Medulla oblongata (tissue), 1 donor: ENCODE data around the gene LARGE1.

ENCODE experiments used
- DNase-seq: peaks from one replicate; pipeline ENCODE4 v3.0.0-alpha.2; 2015; ENCODE audit errors: extremely low spot score

Gene LARGE1

DNA sequence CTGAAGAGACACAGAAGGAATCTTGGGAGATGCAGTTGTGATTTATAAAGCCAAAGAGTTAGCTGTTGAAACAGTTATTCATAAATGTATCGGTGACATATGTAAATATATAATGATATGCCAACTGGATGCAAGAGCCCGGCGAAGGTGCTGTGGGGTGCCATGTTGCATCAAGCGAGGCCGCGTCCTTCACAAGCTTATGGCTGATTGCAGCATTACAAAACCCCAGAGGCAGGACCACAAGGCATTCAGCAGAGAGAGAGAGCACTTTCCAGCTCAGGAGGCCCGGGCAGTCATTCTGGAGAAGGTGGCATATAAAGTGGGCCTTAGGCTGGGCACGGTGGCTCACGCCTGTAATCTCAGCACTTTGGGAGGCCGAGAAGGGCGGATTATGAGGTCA is 65.6 kb downstream of the LARGE1 start:
- DNase-seq, result no peak

DNA sequence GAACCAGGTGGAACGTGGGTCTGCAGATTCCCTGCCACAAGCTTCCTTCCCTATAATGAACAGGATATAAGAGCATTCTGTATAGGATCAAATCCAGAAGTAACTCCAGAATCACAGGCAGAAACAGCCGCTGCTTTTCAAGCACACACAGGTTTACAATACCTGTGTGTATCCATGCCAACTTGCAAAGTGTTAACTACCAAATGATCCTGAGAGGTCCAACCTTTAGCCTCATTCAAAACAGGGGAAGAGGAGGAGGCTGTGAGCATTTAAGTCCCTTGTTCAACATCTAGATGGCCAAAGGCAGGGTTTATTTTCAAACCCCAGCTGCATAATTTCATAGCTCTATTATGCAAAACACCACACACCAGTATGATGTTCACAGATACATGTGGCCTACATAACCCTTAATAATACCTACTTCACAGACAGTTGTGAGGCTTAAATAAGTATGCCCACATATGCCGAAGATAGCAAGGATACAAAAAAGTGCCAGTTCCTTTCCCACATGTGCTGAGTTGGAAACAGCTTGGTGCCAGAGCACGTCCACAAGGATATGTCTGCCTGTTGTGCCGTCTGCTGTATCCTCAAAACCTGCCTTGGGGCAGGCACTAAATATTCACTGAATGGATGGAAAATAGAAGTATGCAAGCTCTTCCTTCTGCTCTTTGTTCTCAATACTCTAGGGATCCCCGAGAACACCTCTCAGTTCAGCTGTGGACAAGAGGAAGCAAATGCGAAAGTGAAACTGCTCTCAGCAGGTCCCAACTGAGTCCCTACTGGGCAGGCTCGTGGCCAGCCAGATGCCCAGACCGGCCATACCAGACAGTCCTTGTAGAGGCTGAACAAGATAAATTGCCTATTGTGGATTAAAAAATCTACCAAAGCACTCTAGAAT is 66.8 kb downstream of the LARGE1 start:
- peak; percentile 92 for DNase-seq

GRCh38 chr22:33851821-33852384 is 68.4 kb downstream of the LARGE1 start:
- DNase-seq, result no peak

DNA sequence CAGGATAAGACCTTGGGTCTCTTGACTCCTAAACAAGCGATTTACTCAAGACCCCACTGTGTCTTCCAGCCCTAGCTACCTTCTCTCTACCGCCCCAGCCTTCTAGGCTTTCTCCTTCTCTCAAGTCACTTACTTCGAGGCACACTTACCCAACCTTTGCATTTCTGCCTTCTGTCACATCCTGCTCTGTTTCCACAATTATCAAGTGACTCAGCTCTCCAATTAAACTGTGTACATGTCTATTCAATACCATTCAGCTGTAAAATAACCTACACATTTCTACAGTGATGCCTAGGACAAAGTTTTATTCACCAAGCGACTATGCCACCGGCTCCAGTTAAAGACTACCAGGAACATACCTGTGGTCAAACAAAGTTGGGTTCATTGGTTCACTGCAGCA is 69.0 kb downstream of the LARGE1 start:
- DNase-seq, result no peak

GRCh38 chr22:33850724-33851123 is 69.6 kb downstream of the LARGE1 start:
- no peak for DNase-seq

- DNase-seq, result no peak
Observed at GRCh38 chr22:33850193-33850592, 70.1 kb downstream of the LARGE1 start.

DNA sequence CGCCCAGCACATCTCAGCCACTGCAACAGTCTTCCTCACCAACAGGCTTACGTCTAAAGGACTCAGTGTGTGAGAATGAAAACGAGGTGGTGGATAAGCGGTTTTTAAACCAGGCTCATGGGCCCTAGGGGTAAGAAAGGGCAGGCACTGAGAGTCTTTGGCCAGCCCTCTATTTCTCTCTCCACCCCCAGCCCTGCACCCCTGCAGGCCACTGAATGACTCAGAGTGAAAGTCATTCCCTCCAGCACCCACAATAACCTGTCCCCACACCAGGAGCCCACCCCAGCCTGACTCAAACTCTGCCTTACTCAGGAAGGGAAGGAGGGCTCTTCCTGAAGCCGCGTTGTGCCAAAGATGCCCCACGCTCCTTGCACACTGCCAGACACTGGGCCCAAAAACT is 72.0 kb downstream of the LARGE1 start:
- no peak for DNase-seq

GRCh38 chr22:33844273-33844672 is 76.0 kb downstream of the LARGE1 start:
- no peak for DNase-seq

DNA sequence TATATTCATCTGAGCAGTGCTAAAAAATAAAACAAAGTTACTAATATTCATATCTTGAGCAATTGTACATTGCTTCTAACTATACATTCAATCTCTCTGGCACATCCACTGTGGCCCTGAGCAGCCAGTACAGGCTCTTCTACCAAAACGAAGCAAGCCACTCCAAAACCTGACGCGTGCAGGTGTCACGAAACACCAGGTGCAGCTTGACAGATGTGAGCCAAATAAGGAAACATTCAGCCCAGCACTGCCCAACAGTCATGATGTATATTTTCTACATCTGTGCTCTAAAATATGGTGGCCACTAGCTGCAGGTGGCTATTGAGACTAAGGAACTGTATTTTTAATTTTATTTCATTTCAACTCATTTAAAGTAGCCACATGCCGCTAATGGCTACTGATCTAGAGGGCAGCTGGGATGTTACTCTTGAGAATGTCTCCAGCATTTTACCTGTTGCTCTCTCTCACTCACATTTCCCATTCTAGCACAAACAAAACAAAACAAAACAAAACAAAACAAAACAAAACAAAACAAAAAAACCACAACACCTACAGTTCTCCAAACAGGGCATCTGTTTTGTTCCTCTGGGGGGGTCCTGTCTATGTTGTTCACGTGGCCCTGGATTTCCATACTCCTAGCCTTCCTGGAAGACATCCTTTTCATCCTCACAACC is 77.7 kb downstream of the LARGE1 start:
- DNase-seq, result no peak

DNA sequence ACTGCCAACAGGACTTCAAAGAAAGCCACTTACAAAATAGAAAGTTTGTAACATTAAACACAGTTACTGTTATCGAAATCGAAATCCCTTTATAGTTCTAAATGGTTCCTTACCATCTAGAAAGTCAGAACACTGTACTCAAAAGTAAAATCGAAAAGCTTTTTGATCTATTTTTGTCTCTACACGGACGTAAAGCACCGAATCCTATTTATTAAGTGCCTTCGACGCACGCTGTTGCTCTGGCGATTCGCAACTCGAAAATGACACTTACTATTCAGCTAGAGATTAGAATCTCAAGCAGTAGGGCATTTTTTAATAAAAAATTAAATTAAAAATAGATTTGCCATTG is 78.3 kb downstream of the LARGE1 start:
- no peak for DNase-seq

DNA sequence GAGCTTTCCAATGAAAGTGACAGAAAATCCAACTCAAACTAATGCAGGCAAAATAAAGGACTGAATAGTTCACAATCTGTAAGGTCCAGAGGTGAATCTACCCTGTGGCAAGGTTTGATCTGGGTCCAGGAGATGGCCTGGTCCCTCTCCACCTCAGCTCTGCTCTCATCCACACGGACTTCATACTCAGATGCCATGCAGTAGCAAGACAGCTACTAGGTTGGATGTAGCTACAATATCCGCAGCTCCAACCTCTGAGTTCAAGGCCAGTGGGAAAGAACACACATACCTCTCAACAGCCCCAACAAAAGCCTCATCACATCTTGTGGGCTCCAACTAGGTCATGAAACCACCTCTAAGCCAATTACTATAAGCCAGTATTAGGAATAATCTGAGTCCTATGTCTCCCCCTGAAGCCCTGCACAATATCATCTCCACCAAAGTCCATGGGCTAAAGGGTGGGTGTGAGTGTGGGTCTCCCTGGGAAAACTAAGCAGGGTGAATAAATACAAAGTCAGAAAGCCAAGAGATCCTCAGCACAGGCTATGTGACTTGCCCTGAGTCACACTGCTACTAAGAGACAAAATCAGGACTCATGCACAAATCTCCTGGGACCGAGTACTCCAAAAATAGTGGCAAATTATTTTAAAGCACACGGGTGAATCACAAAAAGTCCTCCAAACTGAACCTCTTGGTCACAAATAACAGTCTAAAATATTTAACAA is 78.8 kb downstream of the LARGE1 start:
- DNase-seq, result no peak

GRCh38 chr22:33838644-33839043 is 81.6 kb downstream of the LARGE1 start:
- no peak for DNase-seq

DNA sequence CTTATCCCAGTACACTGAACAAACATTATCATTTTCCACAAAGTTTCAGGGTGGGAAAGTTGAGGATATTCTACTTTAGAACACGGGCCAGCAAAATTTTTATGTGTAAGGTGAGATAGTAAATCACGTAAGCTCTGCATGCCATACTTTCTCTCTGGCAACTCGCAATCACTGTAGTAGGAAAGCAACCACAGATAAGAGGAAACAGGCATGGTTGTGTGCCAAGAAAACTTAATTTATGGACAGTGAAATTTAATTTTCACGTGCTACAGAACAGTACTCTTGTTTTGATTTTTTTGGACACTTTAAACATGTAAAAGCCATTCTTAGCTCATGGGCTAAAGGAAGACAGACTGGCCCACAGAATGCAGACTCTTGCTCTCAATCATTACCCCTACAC is 82.5 kb downstream of the LARGE1 start:
- DNase-seq, result no peak

- DNase-seq, result no peak
Observed at GRCh38 chr22:33835265-33835664, 85.0 kb downstream of the LARGE1 start.

DNA sequence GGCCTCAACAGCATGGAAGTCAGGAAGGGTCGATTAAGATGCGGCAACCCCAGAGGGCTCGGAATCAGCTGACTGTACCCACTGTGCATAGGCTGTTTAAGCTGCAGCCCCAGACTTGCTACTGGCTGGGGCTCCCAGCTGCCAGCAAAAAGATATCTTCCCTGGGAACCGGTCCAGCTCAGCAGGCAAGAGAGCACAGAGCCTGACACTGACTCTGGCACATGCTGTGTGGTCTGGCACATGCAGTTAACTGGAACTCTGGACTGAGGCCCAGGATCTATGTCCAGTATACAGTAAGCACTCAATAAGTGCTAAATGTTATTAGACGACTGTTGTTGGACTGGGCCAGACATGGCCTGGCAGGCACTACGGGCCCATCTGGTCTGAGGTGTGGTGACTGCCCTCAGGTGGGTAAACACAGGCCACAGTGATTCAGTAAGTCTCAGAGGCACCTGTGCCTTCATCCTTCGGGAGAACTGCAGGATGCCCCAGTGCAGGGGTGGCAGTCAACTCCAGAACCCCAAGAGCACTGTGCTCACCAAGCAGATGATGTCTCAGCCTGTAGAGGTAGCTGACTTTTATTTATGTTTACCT is 87.6 kb downstream of the LARGE1 start:
- no peak for DNase-seq

- DNase-seq, result no peak
Observed at GRCh38 chr22:33831651-33832050, 88.6 kb downstream of the LARGE1 start.

DNA sequence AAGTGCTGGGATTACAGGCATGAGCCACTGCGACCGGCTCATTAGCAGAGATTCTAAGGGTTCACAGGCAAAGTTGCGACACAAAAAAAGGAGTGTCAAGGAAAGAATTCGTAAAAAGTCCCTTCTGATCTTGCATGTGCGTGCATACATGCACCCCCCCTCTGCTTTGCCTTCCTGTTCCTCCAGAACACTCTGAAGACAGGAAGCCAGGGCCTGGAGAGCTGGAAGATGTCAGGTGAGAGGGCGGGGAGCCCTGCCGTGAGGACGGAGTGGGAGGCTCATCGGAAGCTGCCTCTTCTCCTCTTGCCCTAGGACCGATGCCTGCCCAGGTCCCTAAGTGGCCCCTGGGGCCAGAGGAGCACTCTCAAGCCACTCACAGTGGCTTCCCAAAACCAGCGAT is 89.1 kb downstream of the LARGE1 start:
- no peak for DNase-seq

- DNase-seq, result no peak
Observed at GRCh38 chr22:33829546-33830280, 90.6 kb downstream of the LARGE1 start.

DNA sequence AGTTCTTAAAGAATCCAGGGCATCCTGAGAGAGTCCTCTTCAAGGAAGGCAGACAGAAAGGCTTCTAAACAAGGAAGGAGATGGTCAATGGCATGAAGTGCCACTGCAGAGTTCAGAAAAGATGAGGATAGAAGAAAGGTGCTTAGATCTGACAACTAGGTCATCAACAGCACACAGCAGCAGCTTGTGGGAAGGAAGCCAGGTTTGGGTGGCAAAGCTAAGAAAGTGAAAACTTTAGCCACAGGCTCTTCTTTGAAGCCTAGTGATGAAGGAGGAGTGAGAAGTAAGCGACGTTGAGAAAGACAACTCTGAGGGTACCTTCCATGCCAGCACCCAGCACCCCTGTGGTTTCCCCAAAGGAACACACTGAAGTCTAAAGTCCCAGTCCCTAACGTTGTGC is 92.0 kb downstream of the LARGE1 start:
- DNase-seq, result no peak

DNA sequence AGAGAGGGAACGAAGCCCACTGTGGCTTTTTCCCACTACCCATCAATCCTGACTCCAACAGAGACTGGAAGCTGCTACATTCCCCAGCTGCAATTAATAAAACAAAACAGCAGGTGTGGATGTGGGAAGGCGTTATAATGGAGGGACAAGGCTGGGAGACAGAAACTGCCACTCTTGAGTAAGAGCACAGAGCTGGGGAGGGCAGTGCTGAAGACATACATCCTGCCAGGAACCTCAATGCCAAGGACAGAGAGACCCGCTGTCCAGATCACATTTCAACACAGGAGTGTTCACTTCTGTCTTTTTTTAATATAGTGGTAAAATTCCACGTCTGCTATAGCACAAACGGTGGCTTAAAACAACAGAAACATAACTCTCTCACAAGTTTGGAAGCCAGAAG is 94.5 kb downstream of the LARGE1 start:
- DNase-seq, result no peak

- DNase-seq, result no peak
Observed at GRCh38 chr22:33823552-33823951, 96.7 kb downstream of the LARGE1 start.
